Erythroblast (primary cell): ENCODE measurements around the gene ZSWIM6.

Source experiments
- DNase-seq, 2 experiments: peaks; one replicate each; lab custom pipeline; 2025; lab: John Stamatoyannopoulos, UW
- GATA1 ChIP-seq: IDR thresholded peaks from 2 replicates; pipeline ENCODE4 v1.6.1; 2011; ENCODE audit warnings: low read depth, mild to moderate bottlenecking, control low read depth, low read length, moderate library complexity
- POLR2A ChIP-seq: IDR thresholded peaks from 2 replicates; pipeline ENCODE4 v1.6.1; 2011; ENCODE audit warnings: mild to moderate bottlenecking, low read length

ZSWIM6 gene

DNA sequence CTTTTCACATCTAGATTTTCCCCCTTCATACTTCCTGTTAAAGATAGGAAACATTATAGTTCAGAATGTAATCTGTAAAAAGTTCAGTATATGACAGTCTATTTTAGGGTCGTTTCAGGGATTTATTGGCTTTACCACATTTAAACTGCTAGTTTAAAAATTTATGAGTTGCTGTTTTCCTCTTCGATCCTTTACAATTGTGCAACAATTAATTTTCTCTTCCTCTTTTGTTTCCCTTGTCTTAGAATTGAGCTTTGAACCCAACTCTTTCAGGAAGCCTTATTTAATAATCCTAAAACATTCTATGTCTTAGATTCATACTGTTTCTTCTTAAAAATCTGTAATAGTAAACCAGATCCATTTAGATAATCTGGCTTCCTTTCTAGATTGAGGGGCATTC is 16.4 kb downstream of the ZSWIM6 start:
- no peak for DNase-seq
- TF ChIP-seq GATA1 (no peak), POLR2A (no peak)

DNA sequence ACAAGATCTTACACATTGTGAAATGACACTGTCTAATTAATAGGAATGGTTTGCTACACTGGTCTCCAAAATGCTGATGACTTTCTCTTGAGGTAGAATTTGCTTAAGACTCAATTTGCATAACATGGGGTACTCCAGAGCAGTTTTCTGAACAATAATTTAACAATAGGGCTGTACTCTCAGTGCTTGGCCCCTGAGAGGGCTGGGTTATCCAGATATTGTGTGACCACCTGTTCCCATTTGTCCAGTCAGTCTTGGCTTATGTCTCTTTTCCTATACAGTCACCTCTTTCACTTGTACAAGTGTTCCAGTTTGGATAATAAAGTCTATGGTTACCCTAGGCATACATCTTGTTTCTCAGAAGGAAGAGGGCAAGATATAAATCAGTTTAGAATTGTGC is 17.9 kb downstream of the ZSWIM6 start:
- DNase-seq: no peak
- no peak for TF ChIP-seq GATA1
- no peak for TF ChIP-seq POLR2A

DNA sequence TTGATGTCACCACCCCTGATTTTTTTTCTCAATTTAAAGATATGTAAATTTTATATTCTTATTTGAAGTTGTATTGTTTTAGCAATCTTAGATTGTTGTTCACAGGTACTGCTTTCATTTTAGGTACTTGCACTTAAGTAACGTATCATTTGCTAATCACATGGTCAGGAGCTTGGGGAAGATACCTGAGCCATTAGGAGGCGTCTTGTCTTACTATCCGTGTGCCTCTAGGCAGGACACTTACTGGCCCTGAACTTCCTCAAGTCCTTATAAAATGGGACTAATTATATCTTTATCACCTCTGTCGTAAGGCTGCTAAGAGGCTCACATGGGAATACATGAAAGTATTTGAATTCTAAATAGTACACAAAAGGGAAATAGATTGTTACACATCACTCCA is 18.5 kb downstream of the ZSWIM6 start:
- TF ChIP-seq GATA1 (no peak), POLR2A (no peak)

GRCh38 chr5:61351733-61352132 is 19.7 kb downstream of the ZSWIM6 start:
- DNase-seq: no peak
- no peak for TF ChIP-seq POLR2A
- TF ChIP-seq GATA1: no peak

More for the DNA sequence above, 18.5 kb downstream of the ZSWIM6 start:
- no peak for DNase-seq

DNA sequence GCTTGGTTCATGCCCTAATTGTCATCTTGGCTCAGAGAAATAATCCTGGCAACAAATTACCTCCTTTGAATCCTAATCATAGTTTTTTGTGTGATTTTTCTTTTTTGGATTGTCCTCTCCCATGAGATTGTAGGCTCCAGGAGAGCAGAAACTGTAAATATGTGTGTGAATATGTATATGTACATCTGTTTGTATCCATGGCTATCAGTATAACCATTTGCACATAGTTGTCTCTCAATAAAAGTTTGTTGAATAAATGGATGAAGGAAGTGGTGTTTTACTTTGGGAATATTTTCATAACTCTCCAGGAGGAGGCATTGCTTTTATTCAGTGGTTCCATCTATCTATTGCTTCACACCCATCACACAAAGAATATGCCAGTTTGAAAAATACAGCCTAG is 20.1 kb downstream of the ZSWIM6 start:
- DNase-seq: no peak
- TF ChIP-seq POLR2A (no peak), GATA1 (no peak)

DNA sequence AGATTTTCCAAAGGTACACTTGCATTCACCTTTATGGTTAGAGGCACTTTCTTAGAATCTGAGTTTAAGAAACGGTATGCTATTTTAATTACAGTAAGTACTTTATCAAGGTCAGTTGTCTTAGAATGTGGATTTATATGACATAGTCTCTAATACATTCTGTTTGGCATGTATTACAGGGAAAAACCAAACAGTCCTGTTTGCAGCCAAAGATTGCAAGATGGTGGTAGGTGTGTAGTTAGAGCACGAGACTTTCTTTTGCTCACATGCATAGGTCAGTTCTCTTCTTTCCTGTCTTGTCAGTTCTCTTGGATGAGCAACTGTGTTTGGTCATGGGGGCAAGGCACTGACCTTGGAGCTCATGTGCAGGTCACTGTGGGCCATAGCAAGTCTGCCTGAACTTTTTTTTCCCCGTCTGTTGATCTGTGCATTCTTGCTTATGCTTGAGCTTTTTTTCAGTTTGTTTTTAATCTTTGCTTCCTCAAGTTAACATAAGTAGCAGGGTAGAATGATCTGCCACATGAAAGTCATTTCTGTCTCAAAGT is 20.6 kb downstream of the ZSWIM6 start:
- no peak for DNase-seq
- no peak for TF ChIP-seq GATA1
- no peak for TF ChIP-seq POLR2A

DNA sequence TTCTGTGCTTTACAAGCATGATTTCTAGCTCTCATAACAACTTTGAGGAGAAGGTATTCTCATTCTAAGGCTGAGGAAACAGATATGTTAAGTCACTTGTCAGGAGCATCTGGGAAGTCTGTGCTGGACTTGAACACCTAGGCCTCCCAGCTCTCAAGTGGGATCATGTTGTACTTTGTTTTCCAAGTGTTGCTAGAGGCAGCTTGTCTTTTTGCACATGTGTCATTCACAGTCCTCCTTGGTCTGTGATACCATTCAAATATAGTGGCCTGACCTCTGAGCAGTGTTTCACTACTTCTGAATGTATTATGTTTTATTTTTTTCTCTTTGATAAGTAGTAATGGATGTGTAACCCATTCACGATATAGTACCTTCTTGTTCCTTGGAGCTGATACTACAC is 21.2 kb downstream of the ZSWIM6 start:
- DNase-seq: no peak
- TF ChIP-seq POLR2A (no peak), GATA1 (no peak)

GRCh38 chr5:61354199-61354598 is 22.1 kb downstream of the ZSWIM6 start:
- TF ChIP-seq GATA1 (no peak), POLR2A (no peak)
- no peak for DNase-seq

DNA sequence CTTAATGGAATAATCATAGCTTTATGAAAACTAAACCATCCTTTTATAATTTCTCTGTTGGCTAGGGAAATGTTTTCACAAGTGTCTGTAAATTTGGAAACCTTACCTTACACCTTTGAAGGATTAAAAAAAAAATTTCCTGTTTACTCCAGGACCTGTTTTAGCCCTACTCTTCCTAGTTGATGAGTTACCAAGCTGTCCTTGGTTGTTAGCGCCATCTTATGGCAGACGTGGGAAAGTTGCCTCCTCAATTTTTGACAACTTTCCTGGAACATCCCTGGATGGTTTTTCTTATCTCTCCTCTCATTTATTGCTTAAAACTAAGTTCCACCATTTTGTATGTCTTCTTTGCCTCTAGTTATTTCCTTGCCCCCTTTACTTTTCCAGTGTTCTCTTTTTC is 25.7 kb downstream of the ZSWIM6 start:
- TF ChIP-seq POLR2A: no peak
- no peak for TF ChIP-seq GATA1
- DNase-seq: peak; percentile 45 to 53

GRCh38 chr5:61362796-61363368 is 30.8 kb downstream of the ZSWIM6 start:
- TF ChIP-seq POLR2A: no peak
- TF ChIP-seq GATA1: no peak
- peak; percentile 10 to 11 for DNase-seq

- no peak for DNase-seq
- no peak for TF ChIP-seq POLR2A
These were observed 31.5 kb downstream of the ZSWIM6 start for GRCh38 chr5:61363401-61364114.

DNA sequence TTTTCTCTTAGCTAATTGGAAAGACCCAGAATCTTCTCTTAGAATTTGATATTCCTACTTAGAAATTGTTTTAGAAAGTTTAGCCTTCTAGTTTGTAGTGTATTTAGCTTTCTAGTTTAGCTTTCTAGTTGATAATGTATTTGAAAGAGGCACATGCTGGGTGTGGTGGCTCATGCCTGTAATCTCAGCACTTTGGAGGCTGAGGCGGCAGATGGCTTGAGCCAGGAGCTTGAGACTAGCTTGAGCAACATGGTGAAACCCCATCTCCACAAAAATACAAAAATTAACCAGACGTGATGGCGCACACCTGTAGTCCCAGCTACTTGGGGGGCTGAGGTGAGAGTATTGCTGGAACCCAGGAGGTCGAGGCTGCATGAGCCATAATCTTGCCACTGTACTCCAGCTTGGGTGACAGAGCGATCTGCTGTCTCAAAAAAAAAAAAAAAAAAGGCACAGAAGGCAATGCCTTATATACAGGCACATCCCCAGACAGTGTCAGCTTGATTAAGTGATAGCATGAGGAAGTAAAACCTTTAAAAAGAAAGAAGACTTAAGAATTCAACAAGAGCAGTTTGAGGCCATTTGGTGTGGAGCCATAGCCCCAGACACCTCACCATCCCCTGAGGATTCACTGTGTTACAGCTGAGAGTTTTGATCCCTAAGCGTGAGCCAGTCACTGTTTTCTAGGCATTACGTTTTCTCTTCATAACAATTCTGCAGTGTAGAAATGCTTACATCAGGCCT is 34.6 kb downstream of the ZSWIM6 start:
- no peak for DNase-seq
- TF ChIP-seq GATA1 (no peak), POLR2A (no peak)

GRCh38 chr5:61370506-61370905 is 38.4 kb downstream of the ZSWIM6 start:
- TF ChIP-seq GATA1 (no peak), POLR2A (no peak)

GRCh38 chr5:61371474-61371873 is 39.4 kb downstream of the ZSWIM6 start:
- TF ChIP-seq POLR2A (no peak), GATA1 (no peak)
- no peak for DNase-seq

More at GRCh38 chr5:61370506-61370905, 38.4 kb downstream of the ZSWIM6 start:
- no peak for DNase-seq
